ENCODE measurements around the gene MYO1B.
A peak's percentile ranks its signal among the peaks of the same experiment; 100 is the strongest.

MYO1B gene

DNA sequence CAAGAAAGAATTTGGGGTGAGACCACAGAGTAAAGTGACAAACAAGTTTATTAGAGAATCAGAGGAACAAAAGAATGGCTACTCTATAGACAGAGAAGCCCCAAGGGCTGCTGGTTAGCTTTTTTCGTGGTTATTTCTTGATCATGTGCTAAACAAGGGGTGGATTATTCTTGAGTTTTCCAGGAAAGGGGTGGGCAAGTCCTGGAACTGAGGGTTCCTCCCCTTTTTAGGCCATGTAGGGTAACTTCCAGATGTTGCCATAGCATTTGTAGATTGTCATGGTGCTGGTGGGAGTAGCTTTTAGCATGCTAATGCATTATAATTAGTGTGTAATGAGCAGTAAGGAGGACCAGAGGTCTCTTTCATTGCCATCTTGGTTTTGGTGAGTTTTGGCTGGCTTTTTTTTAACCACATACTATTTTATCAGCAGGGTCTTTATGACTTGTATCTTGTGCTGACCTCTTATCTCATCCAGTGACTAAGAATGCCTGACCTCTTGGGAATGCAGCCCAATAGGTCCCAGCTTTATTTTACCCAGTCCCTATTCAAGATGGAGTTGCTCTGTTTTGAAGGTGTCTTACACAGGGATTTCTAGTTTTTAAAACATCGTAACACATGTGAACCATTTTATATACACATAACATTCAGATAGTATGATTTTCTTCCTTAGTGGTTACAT is 77.8 kb downstream of the MYO1B start:
- DNase-seq (ENCODE audit: low read depth) = no peak

DNA sequence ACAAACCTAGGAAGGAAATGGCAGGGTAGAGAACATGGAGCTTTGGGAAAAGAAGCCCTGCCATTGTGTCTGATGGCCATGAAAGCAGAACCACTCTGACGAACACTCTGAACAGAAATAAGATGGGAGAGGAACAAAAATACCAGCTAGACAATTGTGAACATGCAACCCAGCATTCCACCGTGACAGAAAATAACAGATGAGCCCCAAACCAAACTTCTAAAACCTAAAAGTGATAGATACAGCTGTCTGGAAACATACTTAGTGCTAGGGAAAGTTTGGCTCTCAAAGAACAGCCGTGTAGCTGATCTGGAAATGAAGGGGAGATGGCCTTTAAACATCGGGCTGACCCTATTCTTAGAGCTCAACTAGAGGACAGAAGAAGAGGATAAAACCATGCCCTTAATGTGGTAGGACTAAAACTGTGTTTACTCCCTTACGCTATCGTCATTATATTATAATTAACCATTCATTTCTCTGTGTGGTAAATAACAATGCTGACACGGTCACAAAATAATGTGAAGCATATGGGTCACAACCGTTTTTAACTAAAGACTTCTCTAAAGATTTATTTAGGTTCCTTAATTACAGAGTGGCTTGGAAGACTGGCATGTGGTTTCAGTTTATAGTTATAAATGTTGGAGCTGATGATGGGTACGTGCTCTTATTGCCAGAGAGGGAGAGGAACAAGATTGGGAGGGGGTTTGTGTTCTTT is 80.6 kb downstream of the MYO1B start:
- no peak for DNase-seq (ENCODE audit: low read depth)

GRCh38 chr2:191327484-191327883 is 82.3 kb downstream of the MYO1B start:
- DNase-seq (ENCODE audit: low read depth) = no peak

DNA sequence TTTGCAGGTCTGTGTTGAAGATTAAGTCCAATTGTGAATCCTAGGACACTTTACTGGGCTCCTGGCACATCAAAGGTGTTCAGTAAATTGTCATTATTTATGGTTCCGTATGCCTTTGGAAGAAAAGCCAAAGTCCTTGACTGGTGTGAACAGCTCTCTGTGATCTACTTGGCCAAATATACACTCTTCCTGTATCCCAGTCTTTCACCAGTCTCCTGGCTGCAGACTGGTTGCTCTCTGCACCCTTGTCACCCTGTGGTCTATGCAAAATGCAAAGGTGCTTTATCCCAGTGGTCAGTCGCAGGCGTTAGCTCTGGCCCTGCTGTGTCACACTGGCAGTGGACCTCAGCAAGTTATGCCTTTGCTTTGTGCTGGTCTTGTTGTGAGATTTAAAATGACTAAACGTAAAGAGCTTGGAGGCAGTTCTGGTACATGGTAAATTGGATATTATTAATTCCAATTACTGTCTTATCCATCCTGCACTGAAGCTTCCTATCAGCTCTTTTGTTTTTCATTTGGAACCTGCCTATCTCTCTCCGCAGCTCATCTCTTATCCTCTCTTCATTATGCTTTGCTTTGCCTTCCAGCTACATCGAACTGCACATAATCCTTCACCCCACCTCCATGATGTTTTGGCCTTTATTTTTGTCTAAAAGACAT is 83.1 kb downstream of the MYO1B start:
- no peak for DNase-seq (ENCODE audit: low read depth)

GRCh38 chr2:191329841-191330240 is 84.6 kb downstream of the MYO1B start:
- no peak for DNase-seq (ENCODE audit: low read depth)

GRCh38 chr2:191333911-191334357 is 88.7 kb downstream of the MYO1B start:
- DNase-seq (ENCODE audit: low read depth) = peak; percentile 75

GRCh38 chr2:191335875-191336464 is 90.8 kb downstream of the MYO1B start:
- no peak for DNase-seq (ENCODE audit: low read depth)

DNA sequence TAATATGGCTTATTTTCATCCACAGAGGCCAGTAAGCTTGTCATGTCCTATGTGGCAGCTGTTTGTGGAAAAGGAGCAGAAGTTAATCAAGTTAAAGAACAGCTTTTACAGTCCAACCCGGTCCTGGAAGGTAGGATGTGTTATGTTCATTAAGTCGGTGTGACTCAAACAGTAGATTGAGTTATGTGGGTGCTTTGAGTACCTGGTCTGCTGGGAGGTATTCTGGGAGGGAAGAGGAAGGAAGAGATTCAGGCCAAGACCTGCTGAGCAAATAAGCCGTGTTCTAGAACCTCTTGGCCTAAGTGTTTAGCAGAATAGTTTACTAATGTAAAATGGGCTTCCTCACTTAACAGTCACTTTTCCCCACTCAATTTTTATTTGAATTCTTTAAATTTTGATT is 96.2 kb downstream of the MYO1B start:
- DNase-seq (ENCODE audit: low read depth) = no peak

- no peak for DNase-seq (ENCODE audit: low read depth)
Observed at GRCh38 chr2:191343796-191344338, 98.7 kb downstream of the MYO1B start.

- DNase-seq (ENCODE audit: low read depth) = peak; percentile 56
Observed at GRCh38 chr2:191345788-191346187, 100.6 kb downstream of the MYO1B start.

GRCh38 chr2:191347154-191347553 is 102.0 kb downstream of the MYO1B start:
- DNase-seq (ENCODE audit: low read depth) = no peak

- peak; percentile 6 for DNase-seq (ENCODE audit: low read depth)
Observed at GRCh38 chr2:191347881-191348280, 102.7 kb downstream of the MYO1B start.

DNA sequence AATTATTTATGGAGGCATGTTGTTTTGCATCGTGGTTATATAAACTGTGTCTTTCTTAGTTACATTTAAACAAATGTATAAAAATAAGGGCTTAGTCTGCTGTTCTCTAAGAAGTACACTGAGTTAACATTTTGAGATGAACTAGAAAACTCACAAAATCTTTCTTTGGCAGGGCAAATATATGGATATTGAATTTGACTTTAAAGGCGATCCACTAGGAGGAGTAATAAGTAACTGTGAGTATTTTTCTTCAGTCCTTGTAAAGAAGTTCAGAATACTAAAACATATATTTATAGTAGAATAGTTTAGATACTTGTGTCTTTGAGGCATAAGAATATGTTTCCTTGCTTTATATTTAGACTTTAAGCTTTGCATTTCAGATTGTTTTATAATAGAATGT is 104.8 kb downstream of the MYO1B start:
- DNase-seq (ENCODE audit: low read depth) = no peak

GRCh38 chr2:191350826-191351225 is 105.6 kb downstream of the MYO1B start:
- no peak for DNase-seq (ENCODE audit: low read depth)

DNA sequence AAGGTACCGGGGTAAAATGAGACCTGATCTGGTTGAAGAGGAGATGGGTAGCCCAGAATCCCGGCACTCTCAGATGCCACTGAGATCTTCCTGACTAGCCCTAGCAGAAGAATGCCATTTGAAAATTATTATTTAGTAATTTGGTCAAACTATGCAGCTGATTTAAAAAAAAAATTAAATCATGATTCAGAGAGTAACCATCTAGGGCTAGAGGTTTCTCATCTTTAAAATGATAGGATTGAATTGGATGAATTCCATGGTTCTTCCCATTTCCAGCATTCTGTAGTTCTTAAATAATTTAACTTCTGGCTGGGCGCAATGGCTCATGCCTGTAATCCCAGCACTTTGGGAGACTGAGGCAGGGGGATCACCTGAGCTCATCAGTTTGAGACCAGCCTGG is 106.1 kb downstream of the MYO1B start:
- no peak for DNase-seq (ENCODE audit: low read depth)

GRCh38 chr2:191351921-191352320 is 106.7 kb downstream of the MYO1B start:
- peak; percentile 10 for DNase-seq (ENCODE audit: low read depth)

- DNase-seq (ENCODE audit: low read depth) = peak; percentile 68
Observed at GRCh38 chr2:191352536-191352935, 107.3 kb downstream of the MYO1B start.

GRCh38 chr2:191355170-191355758 is 110.1 kb downstream of the MYO1B start:
- no peak for DNase-seq (ENCODE audit: low read depth)

- DNase-seq (ENCODE audit: low read depth) = no peak
Observed at GRCh38 chr2:191357678-191358077, 112.5 kb downstream of the MYO1B start.

- DNase-seq (ENCODE audit: low read depth) = no peak
Observed at GRCh38 chr2:191358325-191359025, 113.3 kb downstream of the MYO1B start.

DNA sequence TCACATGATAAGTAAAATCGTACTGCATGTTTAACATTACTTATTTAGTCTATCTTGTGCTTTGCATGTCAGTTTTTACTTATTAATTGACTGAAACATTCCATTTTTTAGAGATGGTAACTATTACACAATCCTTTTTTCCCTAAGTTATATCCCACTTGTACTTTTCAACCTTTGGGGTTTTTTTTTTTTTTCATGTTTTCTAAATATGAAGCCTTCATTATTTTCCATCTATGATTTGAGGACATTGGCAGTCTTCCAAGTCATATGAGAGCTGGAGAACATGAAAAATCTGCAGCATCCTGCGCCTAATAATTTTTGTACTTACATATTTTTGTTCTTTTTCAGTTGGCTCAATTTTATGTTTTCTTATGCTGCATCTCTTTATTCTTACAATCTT is 113.9 kb downstream of the MYO1B start:
- no peak for DNase-seq (ENCODE audit: low read depth)

Data from amniotic epithelial cell (primary cell).